NCI-H1694 treated with DMSO at 0.1 percent for 48 hours (cell line): ENCODE measurements around the gene WWOX.
"Not testable (repeated sequence)": the region's sequence is repeated elsewhere in the genome, so short reads cannot be mapped to it uniquely, and the experiment has no call there.

Experiments
- DNase-seq: peaks from one replicate; lab custom pipeline; 2025; lab: John Stamatoyannopoulos, UW

Gene WWOX

GRCh38 chr16:78099271-78100111, at the start of gene WWOX:
Gene WWOX, plus strand, starts transcription at chr16:78099654.
- DNase-seq: peak; percentile 92

- no peak for DNase-seq
Measured at GRCh38 chr16:78050734-78051400, 48.6 kb upstream of the WWOX start.

DNA sequence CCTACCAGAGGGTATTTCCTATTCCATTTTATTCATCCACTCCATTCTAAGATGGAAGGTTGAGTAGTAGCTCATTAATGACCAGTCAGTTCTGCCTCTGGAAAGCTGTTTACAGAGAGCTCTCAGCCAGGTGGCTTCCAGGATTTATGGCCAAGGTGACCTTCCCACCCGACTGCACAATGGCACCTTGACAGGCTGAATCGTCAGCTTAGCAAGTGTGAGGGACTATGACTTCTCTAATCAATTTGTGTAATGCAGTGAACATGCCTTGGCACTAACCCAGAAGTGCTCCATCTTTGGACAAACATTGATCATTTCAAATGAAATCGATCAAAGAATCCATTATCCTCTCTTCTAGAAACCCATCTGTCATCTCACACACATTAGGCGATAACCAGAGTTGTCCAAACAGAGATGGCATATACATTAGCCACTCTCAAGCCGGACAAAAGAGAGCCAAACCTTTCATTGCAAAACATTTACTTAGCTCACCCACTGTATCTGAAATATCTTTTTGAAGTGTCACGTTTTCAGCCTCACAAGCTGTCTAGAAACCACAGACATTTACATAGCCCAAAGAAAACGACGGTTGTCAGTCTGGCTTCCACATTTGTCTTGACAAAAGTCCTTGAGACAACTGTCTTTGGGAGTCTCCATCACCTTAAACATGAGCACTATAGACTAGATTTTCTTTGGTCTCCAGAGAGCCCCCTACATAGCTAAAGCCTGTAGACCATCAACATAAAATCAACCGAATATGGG, 41.5 kb upstream of the WWOX start:
- no peak for DNase-seq

GRCh38 chr16:78059806-78060205, 39.6 kb upstream of the WWOX start:
- DNase-seq: not testable (repeated sequence)

- no peak for DNase-seq
Measured at GRCh38 chr16:78060295-78060694, 39.2 kb upstream of the WWOX start.

DNA sequence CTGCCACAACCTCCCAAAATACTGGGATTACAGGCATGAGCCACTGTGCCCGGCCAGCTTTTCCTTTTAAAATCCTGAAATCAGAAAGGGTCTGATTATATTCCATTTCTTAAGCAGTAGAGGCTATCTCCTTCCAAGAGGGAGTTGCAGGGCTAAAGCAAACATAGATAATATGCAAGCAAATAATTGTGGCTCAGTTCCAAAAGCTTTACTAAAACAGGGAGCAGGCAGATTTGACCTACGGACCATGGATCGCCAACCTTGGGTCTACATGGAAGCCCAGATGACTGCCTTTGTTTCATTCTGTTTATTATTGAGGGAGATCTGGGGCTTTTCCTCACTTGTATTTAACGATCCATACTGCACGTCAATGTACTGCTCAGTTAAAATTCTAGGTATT, 38.6 kb upstream of the WWOX start:
- no peak for DNase-seq

DNA sequence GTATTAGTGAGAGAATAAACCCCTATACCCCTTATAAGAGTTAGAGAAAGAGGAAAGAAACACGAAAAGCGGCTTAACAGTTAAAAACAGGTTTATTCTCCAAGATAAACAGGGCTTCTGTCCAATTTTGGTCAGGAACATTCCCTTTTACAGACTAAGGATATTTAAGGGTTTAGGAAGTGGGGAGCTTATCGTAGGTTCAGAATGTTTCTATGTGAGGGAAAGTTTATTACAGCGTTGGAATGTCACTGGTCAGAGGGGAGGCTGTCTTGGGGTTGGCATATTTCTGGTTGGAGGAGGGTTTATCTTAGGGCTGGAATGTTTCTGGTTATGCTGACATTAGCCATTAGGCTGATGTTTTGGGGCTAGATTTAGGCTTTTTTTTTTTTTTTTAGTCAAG, 34.1 kb upstream of the WWOX start:
- DNase-seq: no peak

GRCh38 chr16:78069913-78070312, 29.5 kb upstream of the WWOX start:
- DNase-seq: no peak

DNA sequence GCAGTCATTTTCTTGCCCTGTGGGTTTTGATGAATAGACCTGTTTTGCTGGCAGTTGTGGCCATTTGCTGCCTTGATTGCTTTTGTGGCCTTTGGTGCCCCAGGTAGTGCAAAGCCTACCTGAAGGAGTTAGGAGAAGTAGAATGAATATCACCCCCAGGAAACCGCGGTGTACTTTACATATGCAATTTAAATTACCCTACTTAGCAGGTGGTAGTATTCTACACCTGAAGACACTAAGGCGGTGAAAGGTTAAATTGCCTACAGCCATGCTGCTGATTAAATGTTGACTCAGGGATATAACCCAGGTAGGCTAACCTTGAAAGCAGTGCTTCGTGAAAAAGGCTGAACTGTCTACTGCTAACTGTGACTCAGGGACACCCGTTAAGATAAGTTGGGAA, 27.2 kb upstream of the WWOX start:
- no peak for DNase-seq

GRCh38 chr16:78075800-78076199, 23.7 kb upstream of the WWOX start:
- no peak for DNase-seq

DNA sequence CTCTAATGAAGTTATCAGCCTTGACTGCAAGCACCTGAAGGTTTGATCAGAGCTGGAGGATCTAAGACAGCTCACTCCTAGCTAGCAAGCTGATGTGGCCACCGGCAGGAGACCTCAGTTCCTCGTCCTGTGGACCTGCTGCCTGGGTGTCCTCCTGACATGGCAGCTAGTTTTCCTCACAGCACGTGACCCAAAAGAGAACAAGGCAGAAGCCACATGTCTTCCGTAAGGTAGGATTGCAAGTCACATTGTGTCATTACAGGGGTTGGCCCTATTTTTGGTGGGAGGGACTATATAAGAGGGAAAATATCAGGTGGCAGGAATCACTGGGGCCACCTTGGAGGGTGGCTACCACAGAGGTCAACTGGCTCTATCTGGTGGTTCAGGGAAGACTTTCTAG, 18.1 kb upstream of the WWOX start:
- no peak for DNase-seq

DNA sequence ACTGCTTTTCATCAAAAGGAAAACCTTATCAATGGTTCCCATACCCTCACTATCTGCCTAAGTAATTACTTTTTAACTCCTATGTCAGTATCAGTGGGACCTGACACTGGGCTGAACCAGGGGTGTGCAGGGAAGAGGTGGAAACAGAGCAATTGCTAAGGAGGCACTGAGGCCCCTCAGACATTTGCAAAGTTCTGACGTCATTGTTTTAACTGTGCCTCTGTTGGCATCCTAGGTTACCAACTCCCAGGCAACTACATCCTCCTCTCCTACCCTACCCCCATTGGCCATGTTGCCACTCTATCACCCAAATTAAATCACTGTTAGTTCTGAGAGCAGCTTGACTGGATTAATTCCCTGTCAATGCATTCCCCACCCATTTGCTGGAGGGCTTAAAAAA, 8.0 kb upstream of the WWOX start:
- DNase-seq: no peak

DNA sequence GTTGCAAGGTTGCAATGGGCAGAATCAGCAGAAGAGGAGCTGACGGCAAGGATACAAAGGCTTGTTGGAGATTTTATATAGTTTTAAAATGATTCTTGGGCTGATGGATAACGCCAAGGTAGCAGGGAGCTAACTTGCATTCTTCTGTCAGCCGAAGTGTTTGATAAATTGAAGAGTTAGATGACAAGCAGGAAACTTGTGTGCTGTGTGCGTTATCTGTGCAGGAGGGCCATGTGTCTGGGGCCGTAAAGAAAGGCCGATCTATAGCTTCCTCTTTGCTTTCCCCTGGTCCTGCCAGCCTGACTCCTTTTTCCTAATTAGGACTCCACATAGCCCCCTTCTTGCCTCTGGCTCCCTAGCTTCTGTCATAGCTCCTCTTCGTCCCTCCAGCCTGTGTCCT, 6.7 kb upstream of the WWOX start:
- no peak for DNase-seq

DNA sequence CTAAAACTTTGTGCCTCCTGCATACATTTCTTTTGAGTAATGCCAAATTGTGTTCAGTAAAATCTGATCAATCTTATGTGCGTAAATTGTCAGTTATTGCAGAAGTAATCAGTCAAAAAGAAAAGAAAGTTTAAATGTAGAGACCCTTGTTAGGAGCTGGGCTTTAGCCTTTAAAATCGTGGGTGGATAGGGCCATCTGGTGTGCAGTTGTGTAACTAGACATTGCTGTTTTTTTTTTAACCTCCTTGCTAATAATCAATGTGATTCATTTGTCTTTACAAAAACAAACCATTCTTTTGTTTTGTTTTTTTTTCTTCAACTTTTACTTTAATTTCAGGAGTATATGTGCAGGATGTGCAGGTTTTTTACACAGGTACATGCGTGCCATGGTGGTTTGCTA, 5.3 kb upstream of the WWOX start:
- no peak for DNase-seq

GRCh38 chr16:78094998-78095397, 4.5 kb upstream of the WWOX start:
- no peak for DNase-seq

DNA sequence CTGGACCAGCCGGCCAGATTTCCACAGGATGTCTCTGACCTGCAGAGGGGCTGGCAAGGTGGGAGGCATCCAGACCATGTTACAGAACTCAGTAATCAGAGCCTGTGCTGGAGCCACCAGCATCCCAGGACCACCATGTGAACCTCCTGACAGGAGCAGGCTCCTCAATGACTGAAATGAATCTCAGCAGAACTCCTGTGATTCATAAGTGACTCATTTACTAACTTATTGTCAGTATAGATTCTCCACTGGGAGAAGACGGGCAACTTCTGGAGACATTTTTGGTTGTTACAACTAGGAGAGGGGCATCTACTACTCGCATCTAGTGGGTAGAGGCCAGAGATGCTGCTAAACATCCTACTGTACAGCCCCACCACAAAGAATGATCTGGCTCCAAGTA, 3.1 kb upstream of the WWOX start:
- DNase-seq: no peak

- DNase-seq: no peak
Measured at GRCh38 chr16:78097548-78097947, 1.9 kb upstream of the WWOX start.

GRCh38 chr16:78098087-78098486, 1.4 kb upstream of the WWOX start:
- no peak for DNase-seq

- DNase-seq: no peak
Measured at GRCh38 chr16:78098595-78099270, 721 bp upstream of the WWOX start.

DNA sequence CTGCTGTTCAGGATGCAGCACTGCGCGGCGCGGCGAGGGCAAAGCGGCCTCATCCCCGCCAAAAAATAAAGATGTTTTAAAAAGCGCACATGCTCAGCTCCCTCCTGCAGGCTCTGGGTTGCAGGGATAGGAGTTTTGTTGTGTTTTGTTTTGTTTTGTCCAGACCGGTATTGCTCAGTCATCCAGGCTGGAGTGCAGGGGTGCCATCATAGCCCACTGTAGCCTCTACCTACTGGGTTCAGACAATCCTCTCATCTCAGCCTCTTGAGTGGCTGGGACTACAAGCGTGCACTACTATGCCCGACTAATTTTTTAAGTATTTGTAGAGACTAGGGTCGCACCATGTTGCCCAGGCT, 636 bp downstream of the WWOX start:
- no peak for DNase-seq

DNA sequence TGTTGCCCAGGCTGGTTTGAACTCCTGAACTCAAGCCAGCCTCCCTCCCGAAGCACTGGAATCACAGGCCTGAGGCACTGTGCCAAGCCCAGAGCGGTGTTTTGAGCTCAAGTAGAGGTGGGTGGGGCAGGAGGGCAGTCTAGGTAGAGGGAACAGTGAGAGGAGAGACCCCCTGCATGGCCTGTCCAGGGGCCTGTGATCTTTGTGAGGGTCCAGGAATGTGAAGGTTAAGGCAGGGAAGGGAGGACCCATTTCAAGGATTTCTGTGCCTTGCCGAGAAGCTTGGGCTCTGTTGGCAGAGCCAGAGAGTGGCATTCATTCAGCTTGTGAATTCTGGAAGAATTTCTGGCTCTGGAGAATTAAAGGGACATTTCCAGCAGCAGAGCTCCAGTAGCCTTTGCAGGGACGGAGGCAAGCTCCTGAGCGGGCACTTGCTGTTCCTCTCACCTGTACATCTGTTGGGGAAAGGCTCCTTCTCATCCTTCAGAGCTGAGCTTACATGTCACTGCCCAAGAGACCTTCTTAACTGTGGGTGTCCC, 2.7 kb downstream of the WWOX start:
- no peak for DNase-seq

- DNase-seq: no peak
Measured at GRCh38 chr16:78102865-78103264, 3.4 kb downstream of the WWOX start.
